Measurements from ENCODE around the gene SAMMSON. TPM values are rescaled to one million over a fixed set of nuclear protein-coding genes. Genes with fewer than 3 reads are reported as not detected.

Gene SAMMSON
- total and polyA plus RNA-seq, 9 of the 15 experiments (the other 6 are each of a cell fraction or from before 2014, with no cell fraction given): 0.65 to 4.4 (median 1.9) TPM

DNA sequence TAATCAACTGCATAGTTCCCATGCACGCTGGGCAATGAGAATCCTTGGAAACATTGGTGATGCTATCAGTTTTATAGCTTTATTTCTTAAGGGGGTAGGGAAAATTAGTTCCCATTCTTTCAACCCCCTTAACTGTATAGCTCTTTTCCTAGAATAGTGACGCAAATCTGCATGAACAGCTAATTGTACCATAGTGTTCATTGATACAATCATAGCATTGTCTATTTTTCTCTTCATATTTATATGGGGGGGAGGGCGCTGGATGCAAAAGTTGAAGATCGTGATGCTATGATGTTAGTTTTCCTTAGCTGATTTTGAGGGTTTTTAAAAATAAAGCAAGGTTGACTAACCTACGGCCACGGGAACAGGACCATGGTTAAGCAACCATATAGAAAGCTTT lies 32.4 kb upstream of the SAMMSON start:
- H3K27ac ChIP-seq (ENCODE audit: extremely low read depth, low read depth, low read length): no peak overlapping the region
- in situ Hi-C loops (cut with MboI): no loop called here
- no peak for TF ChIP-seq ETV5 (CRISPR knock-in tag; IDR thresholded peaks at IDR 0.05; ENCODE audit: low read depth)
- no peak for TF ChIP-seq L3MBTL2 (IDR thresholded peaks at IDR 0.05)
- no peak for TF ChIP-seq ZKSCAN3 (CRISPR knock-in tag; IDR thresholded peaks at IDR 0.05)
- TF ChIP-seq BCL6 (CRISPR knock-in tag; IDR thresholded peaks at IDR 0.05): no peak
- no peak for TF ChIP-seq ZNF79 (CRISPR knock-in tag; IDR thresholded peaks at IDR 0.05; ENCODE audit: low read depth)
- TF ChIP-seq, protein P1, sequence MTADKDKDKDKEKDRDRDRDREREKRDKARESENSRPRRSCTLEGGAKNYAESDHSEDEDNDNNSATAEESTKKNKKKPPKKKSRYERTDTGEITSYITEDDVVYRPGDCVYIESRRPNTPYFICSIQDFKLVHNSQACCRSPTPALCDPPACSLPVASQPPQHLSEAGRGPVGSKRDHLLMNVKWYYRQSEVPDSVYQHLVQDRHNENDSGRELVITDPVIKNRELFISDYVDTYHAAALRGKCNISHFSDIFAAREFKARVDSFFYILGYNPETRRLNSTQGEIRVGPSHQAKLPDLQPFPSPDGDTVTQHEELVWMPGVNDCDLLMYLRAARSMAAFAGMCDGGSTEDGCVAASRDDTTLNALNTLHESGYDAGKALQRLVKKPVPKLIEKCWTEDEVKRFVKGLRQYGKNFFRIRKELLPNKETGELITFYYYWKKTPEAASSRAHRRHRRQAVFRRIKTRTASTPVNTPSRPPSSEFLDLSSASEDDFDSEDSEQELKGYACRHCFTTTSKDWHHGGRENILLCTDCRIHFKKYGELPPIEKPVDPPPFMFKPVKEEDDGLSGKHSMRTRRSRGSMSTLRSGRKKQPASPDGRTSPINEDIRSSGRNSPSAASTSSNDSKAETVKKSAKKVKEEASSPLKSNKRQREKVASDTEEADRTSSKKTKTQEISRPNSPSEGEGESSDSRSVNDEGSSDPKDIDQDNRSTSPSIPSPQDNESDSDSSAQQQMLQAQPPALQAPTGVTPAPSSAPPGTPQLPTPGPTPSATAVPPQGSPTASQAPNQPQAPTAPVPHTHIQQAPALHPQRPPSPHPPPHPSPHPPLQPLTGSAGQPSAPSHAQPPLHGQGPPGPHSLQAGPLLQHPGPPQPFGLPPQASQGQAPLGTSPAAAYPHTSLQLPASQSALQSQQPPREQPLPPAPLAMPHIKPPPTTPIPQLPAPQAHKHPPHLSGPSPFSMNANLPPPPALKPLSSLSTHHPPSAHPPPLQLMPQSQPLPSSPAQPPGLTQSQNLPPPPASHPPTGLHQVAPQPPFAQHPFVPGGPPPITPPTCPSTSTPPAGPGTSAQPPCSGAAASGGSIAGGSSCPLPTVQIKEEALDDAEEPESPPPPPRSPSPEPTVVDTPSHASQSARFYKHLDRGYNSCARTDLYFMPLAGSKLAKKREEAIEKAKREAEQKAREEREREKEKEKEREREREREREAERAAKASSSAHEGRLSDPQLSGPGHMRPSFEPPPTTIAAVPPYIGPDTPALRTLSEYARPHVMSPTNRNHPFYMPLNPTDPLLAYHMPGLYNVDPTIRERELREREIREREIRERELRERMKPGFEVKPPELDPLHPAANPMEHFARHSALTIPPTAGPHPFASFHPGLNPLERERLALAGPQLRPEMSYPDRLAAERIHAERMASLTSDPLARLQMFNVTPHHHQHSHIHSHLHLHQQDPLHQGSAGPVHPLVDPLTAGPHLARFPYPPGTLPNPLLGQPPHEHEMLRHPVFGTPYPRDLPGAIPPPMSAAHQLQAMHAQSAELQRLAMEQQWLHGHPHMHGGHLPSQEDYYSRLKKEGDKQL (CRISPR knock-in tag; IDR thresholded peaks at IDR 0.05; ENCODE audit: borderline replicate concordance): no peak
- TF ChIP-seq RAD51 (IDR thresholded peaks at IDR 0.05; ENCODE audit: borderline replicate concordance, low read depth): no peak
- no peaks in the 10 kb centered on the region for H4K20me1 ChIP-seq (replicated peaks; ENCODE audit: control insufficient read depth, insufficient read depth, low read length)
- DNase-seq (ENCODE audit: extremely low read depth in 1 of 4, low spot score in 3 of 4): no peak
- no peaks in the 10 kb centered on the region for H3K9me1 ChIP-seq (ENCODE audit: control insufficient read depth, insufficient read depth, low read length)
- H2AFZ ChIP-seq (ENCODE audit: low read depth, low read length): no peak overlapping the region
- 66% methylated on average over 5 of the region's 6 CpGs for whole genome bisulfite sequencing (ENCODE audit: insufficient coverage, low coverage, missing lambda C conversion rate)
- no peaks in the 10 kb centered on the region for H3K4me1 ChIP-seq (replicated peaks in 1 of 2; ENCODE audit: control insufficient read depth in 2 of 2, insufficient read depth in 2 of 2, low read length in 2 of 2)
- H3K9ac ChIP-seq (ENCODE audit: insufficient read depth in 1 of 2, low read depth in 2 of 2, low read length in 2 of 2): no peak overlapping the region
- ChIA-PET POLR2A (no interaction called here), CTCF (ENCODE audit: low intra/inter-chr PET ratio) (no interaction called here)
- no peaks in the 10 kb centered on the region for H3K9me3 ChIP-seq (replicated peaks; ENCODE audit: control insufficient read depth, insufficient read depth, low read depth, low read length)
- no TSS peak for BruUV-seq (replicated peaks)
- H3K79me2 ChIP-seq (ENCODE audit: control insufficient read depth, insufficient read depth, low read length): no peaks in the 10 kb centered on the region
- H3K36me3 ChIP-seq (ENCODE audit: control insufficient read depth, insufficient read depth, low read length): peaks cover 6% of the 10 kb centered on the region; the same call in 1 of the 3 replicates
- FAIRE-seq: no peak
- no peak overlapping the region for H3K4me3 ChIP-seq
- no peak for ATAC-seq
- intact Hi-C loops (cut with micrococcal nuclease): no loop called here
- no peaks in the 10 kb centered on the region for H3K27me3 ChIP-seq (ENCODE audit: control insufficient read depth in 2 of 2, insufficient read depth in 2 of 2, low read length in 2 of 2)
- no peak overlapping the region for H3K4me2 ChIP-seq (ENCODE audit: insufficient read depth, low read length)

Measured in K562 (cell line).